T-helper 9 cell (primary cell): ENCODE results near the gene LEP.
"Not testable (repeated sequence)": the region's sequence is repeated elsewhere in the genome, so short reads cannot be mapped to it uniquely, and the experiment has no call there.

ENCODE experiments used
- DNase-seq: peaks from one replicate; pipeline ENCODE4 v3.0.0-alpha.2; 2020

The LEP gene

DNA sequence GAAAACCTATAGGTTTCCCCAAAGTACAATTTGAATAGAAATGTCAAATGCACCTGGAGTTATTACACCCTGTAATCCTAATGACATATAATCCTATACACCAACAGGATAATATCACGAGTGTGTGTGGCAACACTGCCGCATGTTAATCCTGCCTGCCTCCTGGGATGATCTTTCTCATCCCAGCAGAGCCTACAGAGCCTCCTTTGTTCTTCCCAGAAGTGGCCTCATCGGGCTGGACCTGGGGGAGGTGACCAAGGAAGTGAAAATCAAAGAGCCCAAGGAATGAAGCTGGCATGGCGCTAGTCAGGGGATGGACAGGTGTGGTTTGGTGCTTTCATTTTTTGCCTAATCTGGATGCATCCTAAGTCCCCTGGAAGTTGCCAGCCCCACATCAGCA is 29.5 kb upstream of the LEP start:
- no peak for DNase-seq

DNA sequence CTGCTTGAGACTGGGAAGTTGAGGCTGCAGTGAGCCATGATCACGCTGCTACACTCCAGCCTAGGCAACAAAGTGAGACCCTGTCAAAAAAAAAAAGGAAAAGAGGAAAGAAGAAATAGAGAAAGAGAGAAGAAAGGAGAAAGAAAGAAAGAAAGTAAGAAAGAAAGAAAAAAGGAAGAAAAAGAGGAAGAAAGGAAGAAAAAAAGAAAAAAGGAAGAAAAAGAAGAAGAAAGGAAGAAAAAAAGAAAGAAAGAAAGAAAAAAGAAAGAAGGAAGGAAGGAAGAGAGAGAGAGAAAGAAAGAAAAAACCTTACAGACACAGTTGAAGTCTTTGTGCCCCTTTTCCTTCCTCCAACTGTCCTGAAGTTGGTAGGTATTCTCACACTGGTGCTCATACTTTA is 26.6 kb upstream of the LEP start:
- no peak for DNase-seq

DNA sequence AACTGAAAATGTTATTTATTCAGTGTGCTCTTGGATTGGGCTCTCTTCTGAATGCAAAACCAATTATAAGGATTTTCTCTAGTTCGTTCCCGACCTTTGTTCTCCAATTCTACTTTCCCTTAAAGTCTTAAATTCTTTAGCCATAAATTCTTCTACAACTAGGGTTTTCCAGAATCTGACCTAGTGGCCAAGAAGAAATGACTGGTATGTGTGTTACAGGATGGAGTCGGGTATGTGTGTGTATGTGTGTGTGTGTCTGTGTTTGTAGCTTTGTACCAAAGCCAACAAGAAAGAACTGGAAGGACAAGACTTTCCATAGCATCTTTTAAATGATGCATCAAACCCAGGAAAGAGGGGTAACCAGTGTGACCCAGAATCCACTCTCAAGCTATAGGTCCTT is 25.8 kb upstream of the LEP start:
- no peak for DNase-seq

DNA sequence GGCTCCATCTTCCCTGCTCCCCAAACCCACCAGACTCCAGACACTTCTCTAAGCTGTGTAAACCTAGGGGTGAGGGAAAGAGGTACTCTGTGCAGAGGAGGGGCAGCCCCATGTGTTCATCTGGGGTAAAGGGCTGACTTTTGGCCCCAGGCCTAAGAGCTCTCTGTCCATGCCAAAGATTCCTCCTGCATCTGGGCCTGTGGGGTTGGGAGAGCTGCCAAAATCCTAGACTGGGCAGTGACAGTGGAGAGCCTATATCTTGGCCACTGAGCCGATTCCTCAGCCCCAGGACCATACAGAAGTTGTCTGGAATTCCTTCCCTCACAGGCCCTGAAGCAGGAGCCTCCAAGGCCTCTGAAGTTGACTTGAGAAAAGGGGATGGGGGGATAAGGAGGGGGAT is 25.3 kb upstream of the LEP start:
- no peak for DNase-seq

DNA sequence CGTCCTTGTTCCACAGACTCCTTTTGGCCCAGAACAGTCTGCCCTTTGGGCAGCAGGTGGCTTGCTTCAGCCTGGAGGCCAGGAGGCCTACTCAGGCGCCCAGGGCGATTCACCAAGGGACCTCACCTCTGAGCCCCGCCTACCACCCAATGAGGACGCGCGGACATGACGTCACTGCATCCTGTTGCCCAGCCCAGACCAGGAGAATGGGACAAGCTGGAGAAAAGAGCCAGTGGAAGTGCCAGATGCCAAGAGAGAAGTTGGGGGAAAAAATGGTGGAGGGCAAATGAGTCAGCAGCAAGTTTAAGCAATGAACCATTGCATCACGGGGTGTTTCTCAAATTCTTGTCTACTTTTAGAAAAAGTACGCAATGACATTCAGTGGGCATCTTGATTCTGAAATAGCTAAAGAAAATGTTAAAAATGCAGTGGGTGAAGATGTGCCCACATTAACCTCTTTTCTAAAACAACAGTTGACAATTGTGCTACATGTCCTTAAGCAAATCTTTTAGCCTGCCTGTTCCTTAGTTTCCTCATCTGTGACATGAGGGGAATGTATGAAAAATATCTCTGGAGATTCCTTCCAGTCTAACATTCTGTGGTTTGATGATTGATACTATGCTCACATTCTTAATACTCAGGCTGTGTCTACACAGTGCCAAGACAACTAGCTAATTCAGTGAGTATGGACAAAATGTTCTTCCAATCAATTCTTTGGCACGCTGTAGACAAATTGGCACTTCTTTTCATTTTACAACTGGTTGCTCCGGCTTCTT is 23.9 kb upstream of the LEP start:
- no peak for DNase-seq

DNA sequence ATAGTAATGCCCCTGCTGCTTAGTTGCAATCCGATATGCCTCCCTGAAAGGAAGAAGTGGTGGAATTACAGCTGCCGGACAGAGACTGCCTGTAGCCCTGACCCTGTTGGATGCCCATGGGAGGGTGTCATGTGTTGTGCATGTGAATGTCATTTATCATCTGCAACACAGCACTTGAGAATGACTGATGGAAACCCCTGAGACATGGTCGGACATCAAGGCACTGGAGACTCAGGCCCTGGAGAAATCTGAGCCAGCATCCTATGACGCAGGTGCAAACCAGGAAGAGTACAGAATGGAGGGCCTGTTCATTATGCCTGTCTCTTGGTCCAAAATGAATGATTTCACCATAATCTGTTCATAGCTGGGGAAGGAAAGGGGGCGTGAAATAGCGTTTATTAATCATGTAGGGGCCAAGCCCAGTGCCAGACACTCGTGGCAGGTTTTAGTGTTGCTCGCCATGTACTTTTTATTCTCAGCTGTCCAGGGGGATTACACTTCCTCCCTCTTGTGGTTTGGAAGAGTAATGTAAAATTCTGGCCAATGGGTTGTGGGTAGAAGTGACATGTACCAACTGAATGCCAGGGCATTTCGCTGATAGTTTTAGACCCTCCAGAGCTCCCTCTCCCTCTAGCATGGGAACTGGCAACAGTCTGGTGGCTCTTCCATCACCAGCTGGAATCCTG is 23.0 kb upstream of the LEP start:
- no peak for DNase-seq

DNA sequence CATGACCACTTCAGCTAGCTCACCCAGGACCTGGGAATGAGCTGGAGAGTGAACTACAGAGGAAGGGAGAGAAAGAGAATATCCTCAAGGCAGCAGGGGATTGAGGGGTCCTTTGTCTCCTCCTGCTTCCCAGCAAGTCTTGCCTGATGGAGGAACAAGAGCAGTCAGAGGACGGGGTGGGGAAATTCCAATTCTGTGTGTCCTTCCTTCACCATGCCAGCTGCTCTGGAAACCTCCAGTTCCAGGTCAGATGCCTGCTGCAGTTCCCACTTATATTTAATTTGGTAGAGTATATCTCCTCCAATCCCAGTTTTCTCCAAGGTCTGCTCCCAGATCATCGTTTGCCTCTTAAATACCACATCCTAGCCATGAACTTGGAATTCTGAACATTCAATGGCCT is 21.4 kb upstream of the LEP start:
- DNase-seq: no peak

DNA sequence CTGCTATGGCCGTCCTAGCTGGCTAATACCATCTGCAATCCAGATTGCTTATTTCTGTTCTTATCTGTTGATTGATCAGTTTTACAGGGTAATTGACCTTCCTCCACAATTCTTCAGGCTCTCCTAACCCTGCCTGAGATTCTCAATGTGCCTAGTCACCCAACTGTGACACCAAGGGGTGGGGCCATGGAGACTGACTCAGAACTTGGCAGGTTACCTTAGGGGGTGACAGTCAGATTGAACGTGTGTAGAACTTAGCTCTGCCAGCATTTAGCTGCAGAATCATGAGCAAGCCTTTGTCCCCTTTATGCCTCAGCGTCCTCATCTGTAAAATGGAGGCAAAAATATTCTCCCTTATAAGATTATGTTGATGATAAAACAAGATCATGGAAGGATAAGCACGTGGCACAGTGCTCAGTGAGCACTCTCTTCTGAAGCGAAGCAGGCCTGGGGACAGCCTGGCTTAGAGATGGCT is 19.1 kb upstream of the LEP start:
- DNase-seq: no peak

DNA sequence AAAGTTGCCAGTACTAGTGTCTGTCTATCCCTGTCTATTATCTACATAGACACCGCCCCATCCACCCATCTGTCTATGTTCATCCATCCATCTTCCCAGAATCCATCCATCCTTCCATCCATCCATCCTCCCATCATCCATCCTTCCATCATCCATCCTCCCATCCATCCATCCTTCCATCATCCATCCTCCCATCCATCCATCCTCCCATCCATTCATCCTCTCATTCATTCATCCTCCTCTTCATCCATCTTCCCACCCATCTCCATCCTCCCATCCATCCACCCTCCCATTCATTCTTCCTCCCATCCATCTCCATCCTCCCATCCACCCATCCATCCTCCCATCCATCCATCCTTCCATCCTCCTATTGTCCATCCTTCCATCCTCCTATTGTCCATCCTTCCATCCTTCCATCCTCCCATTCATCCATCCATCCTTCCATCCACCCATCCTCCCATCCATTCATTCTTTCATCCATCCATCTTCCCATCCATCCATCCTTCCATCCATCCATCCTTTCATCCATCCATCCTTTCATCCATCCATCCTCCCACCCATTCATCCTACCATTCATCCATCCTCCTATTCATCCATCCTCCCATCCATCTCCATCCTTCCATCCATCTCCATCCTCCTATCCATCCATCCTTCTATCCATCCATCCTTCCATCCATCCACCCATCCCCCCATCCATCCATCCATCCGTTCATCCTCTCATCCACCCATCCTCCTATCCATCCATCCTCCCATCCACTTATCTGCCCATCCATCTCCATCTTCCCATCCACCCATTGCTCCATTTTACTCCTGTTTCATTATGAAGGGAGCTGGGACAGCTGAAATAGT is 14.7 kb upstream of the LEP start:
- no peak for DNase-seq

DNA sequence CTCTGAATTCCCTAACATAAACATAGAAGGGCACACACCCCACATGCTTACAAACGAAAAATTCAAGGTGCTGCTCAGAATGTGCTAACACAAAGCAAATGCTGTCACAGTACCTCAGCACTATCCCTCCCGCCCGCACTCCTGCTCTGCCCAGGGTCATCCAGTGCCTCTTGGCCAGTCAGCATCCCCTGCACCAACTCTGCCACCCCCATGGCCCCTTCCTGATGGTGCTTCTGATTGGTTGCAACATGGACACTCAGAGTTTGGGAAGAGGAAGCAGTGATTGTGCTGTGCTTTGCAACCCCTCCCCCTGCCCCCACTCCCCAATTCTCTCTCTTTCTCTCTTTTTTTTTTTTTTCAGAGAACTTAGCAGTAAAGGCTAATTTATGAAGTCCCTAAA is 13.8 kb upstream of the LEP start:
- no peak for DNase-seq

DNA sequence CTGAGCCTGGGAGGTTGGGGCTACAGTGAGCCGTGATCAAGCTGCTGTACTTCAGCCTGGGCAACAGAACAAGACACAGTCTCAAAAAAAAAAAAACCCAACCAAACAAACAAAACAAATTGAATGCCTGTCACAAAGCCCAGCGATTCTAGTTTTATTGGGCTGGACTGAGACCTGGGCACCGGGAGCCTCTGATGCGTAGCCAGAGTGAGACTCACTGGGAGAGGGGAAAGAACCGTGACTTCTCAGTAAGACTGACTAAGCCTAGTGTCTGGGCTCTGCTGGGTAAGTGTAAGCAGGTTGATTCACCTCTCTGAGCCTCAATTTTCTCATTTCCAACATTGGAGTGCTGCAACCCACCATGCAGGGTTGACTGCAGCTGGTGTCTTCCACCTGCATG is 10.1 kb upstream of the LEP start:
- no peak for DNase-seq

DNA sequence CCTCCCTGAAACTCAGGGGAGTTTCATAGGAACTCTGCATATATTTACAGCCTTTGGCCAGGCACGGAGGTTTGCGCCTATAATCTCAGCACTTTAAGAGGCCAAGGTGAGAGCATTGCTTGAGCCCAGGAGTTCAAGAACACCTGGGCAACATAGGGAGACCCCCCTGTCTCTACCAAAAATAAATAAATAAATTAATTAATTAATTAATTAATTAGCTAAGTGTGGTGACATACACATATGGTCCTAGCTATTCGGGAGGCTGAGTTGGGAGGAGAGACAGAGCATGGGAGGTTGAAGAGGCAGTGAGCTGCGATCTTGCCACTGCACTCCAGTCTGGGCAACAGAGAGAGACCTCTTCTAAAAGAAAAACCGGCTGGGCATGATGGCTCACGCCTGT is 9.4 kb upstream of the LEP start:
- no peak for DNase-seq

DNA sequence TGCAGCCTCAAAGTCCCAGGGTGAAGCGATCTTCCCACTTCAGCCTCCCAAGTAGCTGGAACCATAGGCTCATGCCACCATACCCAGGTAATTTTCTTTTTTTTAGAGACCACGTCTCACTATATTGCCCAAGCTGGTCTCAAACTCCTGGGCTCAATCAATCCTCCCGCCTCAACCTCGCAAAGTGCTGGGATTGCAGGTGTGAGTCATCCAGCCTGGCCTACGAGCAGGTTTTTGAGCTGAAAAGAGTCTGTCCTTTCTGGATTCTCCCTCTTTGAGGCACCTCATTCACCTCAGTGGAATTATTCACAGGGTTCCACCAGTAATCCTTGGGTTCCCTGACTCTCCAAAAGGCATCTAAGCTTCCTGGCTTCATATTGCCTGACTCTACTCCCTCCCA is 7.6 kb upstream of the LEP start:
- DNase-seq: no peak

DNA sequence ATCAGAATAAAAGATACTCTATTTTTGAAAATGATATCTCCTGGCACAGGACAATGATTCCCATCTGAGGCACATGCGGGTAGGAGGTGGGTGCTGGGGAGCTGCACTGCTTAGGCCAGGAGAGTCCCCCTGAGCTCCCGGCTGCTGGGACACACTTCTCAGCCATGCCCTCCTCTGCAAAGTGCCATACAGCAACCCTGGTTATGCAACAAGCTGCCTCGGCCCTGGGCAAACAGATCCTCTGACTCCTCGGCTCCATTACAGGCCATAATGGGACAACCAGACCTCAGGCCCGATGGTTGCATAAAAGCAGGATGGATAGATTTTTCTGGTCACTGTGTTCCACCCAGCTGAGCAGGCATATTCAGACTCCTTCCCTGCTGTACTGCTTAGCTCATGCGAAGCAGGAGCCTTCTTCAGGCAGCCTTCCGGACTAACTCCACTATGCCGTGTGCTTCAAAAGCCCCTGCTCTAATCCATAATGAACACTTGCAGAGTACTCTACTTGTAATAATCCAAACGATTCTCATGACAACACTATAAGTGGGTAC is 6.5 kb upstream of the LEP start:
- DNase-seq: no peak

DNA sequence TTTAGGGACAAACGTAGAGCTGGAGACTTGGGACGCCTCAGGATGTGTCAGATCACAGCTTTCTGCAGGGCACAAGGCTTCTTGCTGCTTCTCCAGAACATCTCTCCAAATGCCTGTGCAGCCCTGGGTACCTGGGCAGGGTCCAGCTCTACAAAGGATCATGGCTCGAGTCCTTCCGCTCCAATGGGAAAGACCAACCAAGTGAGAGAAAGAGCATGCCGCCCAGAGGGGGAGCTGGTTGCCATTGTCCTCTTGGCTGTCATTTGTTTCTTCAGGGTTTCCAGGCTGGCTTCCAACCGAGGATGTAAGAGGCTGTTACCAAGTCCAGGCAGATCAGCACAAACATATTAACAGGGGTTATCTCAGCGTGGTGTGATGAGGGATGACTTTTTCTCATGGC is 5.6 kb upstream of the LEP start:
- DNase-seq: no peak

DNA sequence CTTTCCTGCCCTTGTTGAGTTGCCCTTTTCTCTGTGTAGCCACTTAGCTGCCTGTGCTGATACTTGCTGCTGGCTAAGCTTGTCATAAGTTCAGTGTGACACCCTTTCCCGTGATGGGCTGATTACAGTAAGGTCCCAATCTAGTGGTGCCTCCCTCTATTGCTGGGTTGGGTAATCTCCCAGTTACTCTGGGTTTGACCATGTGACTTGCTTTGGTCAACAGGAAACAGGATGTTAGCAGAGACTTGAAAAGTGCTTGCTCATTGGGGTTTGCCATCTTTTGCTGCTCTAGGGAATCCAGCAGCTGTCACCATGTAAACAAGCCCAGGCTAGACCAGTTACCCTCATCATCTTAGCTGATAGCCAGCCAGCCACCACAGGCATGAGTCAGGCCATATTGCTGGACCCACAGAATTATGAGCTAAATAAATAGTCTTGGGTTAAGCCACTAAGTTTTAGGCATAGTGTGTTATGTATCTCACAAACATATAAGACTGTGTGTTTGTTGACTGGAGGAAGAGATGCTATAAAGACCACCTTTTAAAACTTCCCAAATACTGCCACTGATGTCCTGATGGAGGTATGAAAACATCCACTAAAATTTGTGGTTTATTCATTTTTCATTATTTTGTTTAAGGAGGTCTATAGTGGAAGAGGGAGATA is 4.0 kb upstream of the LEP start:
- DNase-seq: no peak

DNA sequence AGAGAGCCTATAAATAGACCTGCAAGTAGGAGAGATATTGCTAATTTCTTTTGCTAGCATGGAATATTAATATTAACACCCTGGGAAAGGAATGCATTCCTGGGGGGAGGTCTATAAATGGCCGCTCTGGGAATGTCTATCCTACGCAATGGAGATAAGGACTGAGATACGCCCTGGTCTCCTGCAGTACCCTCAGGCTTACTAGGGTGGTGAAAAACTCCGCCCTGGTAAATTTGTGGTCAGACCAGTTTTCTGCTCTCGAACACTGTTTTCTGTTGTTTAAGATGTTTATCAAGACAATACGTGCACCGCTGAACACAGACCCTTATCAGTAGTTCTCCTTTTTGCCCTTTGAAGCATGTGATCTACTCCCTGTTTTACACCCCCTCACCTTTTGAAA is 1.9 kb upstream of the LEP start:
- DNase-seq: not testable (repeated sequence)

DNA sequence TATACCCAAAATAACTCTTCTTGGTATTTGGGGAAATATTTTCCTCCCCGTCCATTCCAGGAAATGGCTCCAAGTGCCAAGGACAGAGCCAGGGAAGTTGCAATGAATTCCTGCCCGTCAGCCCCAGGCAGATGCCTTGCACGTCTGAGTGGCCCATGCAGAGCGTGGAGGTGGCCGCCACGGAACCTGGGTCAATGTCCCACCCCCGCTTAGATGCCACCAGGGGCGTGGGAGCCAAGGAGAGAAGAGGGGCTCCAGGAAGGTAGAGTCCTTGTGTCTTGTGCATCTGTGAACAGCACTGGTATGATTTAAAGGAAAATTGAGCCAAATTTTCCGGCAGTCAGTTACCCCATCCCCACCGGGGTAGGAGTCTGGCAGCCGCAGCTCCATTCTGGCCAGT is 1.6 kb downstream of the LEP start:
- DNase-seq: no peak

DNA sequence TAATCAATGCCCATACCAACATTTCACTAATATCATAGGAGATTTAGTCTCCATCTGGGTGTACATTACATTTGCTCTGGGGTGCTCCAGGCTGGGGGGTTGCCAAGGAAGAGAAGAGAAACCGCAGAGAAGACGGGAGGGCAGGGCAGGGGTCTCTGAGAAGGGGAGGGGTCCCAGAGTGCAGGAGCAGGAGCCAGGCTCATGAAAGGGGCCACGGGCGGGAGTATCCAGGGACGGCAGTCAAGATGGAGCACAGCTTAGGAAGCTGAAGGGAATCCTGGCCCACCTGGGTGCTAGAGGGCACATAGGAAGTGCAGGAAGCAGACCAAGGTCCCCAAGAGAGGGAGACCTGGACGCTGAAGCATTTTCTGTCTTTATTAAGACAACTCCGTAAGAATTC is 2.2 kb downstream of the LEP start:
- DNase-seq: no peak

DNA sequence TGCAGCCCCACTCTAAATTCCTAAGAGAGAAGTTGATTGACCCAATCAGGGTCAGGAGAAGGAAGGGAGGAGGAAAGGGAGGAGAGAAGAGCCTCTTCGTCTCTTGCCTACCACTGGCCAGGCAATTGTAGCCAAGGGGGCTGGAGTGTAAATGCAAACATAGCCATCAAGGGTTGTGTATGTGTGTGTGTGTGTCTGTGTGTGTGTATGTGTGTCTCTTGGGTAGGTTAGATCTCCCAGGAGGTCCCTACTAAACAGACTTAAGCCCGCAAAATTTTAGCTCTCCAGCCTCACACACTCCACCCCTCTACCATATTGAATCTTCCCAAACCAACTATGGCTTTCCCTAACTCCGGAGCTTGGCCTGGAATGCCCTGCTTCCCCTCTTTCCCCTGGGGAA is 3.8 kb downstream of the LEP start:
- no peak for DNase-seq

DNA sequence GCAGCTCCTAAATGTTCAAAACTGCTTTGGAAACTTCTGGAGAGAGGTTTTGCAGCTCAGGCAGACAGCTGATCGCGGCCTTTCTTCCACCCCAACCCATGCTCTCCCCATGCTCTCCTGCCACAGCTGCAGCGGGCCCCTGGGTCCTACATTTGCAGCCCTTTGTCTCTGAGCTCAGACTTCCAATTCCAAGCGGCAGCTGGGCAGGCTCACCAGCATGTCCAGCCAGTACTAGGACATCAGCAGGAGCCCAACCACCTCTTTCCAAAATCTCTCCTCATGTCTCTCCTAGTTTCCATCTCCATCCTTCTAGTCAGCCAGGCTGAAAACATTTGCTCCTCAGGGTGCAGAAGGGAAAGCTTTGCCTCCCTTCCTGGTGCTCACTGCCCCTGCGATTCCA is 6.0 kb downstream of the LEP start:
- no peak for DNase-seq

DNA sequence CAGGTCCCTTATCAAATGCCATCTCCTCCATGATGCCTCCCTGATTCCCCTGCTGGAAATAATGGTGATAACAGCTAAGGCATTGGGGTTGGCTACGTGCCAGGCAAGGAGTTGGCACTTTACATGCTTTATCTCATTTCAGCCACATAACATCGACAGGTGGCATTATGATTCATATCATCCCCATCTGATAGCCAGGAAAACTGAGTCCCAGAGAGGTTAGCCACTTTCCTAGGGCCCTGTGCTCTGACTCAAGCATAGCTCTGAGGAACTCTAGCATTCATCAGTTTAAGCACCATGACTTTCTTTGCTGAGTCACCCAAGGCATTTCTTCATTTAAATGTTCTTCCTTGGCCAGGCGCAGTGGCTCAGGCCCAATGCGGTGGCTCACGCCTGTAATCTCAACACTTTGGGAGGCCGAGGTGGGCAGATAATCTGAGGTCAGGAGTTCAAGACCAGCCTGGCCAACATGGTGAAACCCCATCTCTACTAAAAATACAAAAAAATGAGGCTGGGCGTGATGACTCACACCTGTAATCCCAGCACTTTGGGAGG is 6.6 kb downstream of the LEP start:
- no peak for DNase-seq

DNA sequence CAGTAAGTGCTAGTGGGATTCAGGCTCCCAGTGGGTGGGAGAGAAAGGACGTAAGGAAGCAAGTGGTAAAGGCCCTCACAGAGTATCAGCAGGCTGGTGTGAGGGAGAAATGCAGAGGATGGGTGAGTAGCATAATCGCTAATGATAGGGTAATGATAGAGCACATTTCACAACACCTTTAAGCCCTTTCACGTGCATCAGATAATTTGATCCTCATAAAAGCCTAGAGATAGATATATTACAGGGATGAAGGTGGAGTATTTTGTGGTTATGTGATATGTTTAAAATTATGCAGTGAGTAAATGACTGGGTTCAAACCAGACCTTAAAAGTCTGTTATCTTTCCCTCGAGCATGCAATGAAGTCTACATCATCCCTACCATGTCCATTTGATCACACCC is 10.3 kb downstream of the LEP start:
- DNase-seq: no peak
